HepG2 (cell line): Measurements from ENCODE around the gene MSI2. TPM values are rescaled to one million over a fixed set of nuclear protein-coding genes. Genes with fewer than 3 reads are reported as not detected.

ENCODE experiments used
- ATAC-seq: fragments of 200-7000 bp; cut with Tn5 transposase; 3 replicates; pipeline ENCODE4 v1.9.1; 2020; ENCODE audit warnings: mild to moderate bottlenecking, moderate library complexity
- BruUV-seq: library from RNA; stranded (reverse); fragments of 400-500 nt; replicated peaks from 2 replicates; lab custom pipeline; 2021; lab: Mats Ljungman, UMichigan
- CTCF ChIA-PET: fragments of 300-600 bp; formaldehyde crosslinking; extraction: SDS; loops from one replicate; lab custom pipeline; 2021; ENCODE audit warnings: low total read pairs, inconsistent platforms, low intra/inter-chr PET ratio; lab: Yijun Ruan, JAX
- POLR2A ChIA-PET: fragments of 350-600 bp; sonication (Branson Sonifier 250); formaldehyde crosslinking; loops from one replicate; lab custom pipeline; 2020; ENCODE audit warnings: antibody characterized with exemption, inconsistent platforms; lab: Yijun Ruan, JAX
- DNase-seq: peaks from one replicate; pipeline ENCODE4 v3.0.0-alpha.2; 2015; ENCODE audit warnings: low spot score
- FAIRE-seq: peaks from 3 replicates; lab custom pipeline; 2011; peaks lifted over from hg19 to GRCh38; lab: Jason Lieb, UNC
- H2AFZ ChIP-seq: one replicate; pipeline ENCODE4 v1.6.1; 2011; ENCODE audit warnings: low read length, inconsistent platforms
- H3K27ac ChIP-seq: fragments of 300-600 bp; 3 replicates; pipeline ENCODE4 v1.8.0; 2011; ENCODE audit warnings: mixed run types, mild to moderate bottlenecking, mixed read lengths, low read length, inconsistent platforms; ENCODE audit not compliant: insufficient read depth; ENCODE audit errors: extremely low read length
- H3K27me3 ChIP-seq, 2 experiments: fragments of 200-600 bp in 1 of 2; 2 replicates in 1 of 2; 3 replicates in 1 of 2; pipeline versions ENCODE4 v1.6.0 to v1.8.0; 2011; ENCODE audit warnings: low read length in 2 of 2, mild to moderate bottlenecking in 2 of 2, moderate library complexity in 2 of 2, inconsistent platforms in 1 of 2; ENCODE audit not compliant: insufficient read depth in 2 of 2, control insufficient read depth in 1 of 2
- H3K36me3 ChIP-seq, 2 experiments: fragments of 200-600 bp in 1 of 2; replicated peaks in 1 of 2; 2 replicates in 1 of 2; 3 replicates in 1 of 2; pipeline versions ENCODE4 v1.5.1 to v1.8.0; 2011; ENCODE audit warnings: low read length in 2 of 2, inconsistent platforms in 1 of 2; ENCODE audit not compliant: insufficient read depth in 2 of 2, control insufficient read depth in 1 of 2
- H3K4me1 ChIP-seq: 2 replicates; pipeline ENCODE4 v1.5.1; 2012; ENCODE audit warnings: low read length, inconsistent platforms; ENCODE audit not compliant: insufficient read depth
- H3K4me2 ChIP-seq: 2 replicates; pipeline ENCODE4 v1.6.0; 2011; ENCODE audit warnings: low read depth, low read length, inconsistent platforms
- H3K4me3 ChIP-seq, 3 experiments: fragments of 200-600 bp in 1 of 3; sonication (generic), shearing (Covaris generic) in 1 of 3; replicated peaks in 1 of 3; 2 replicates each; pipeline ENCODE4 v1.5.1; 2011 to 2016; ENCODE audit warnings: low read length in 3 of 3, inconsistent platforms in 2 of 3, low read depth in 2 of 3, mild to moderate bottlenecking in 2 of 3, control low read depth in 1 of 3, mixed read lengths in 1 of 3; ENCODE audit not compliant: insufficient read depth in 1 of 3
- H3K79me2 ChIP-seq: one replicate; pipeline ENCODE4 v1.6.1; 2011; ENCODE audit warnings: low read length, inconsistent platforms; ENCODE audit not compliant: insufficient read depth
- H3K9ac ChIP-seq: 2 replicates; pipeline ENCODE4 v1.6.0; 2011; ENCODE audit warnings: mild to moderate bottlenecking, low read depth, low read length, inconsistent platforms; ENCODE audit not compliant: insufficient read depth
- H3K9me3 ChIP-seq: 2 replicates; pipeline ENCODE4 v1.5.1; 2012; ENCODE audit warnings: mild to moderate bottlenecking, low read length
- H4K20me1 ChIP-seq: 2 replicates; pipeline ENCODE4 v1.6.0; 2011; ENCODE audit warnings: inconsistent platforms, mild to moderate bottlenecking, low read length, moderate library complexity; ENCODE audit not compliant: insufficient read depth
- CHD4 ChIP-seq: fragments of 200-600 bp; sonication (generic); IDR thresholded peaks from 2 replicates; pipeline ENCODE4 v1.7.0; 2017; ENCODE audit warnings: mild to moderate bottlenecking, low read length, borderline replicate concordance
- ETV5 ChIP-seq: IDR thresholded peaks from 2 replicates; pipeline ENCODE4 v1.6.1; 2018; ENCODE audit warnings: missing biosample characterization, missing genetic modification reagents, inconsistent platforms, borderline replicate concordance
- KMT2A ChIP-seq: sonication (generic); formaldehyde crosslinking; IDR thresholded peaks from 2 replicates; pipeline ENCODE4 v1.4.0; 2020; ENCODE audit warnings: missing genetic modification reagents
- MZF1 ChIP-seq: sonication (generic); formaldehyde crosslinking; IDR thresholded peaks from 2 replicates; pipeline ENCODE4 v1.8.1; 2023; ENCODE audit warnings: mild to moderate bottlenecking, missing genetic modification reagents, borderline replicate concordance
- NFE2L1 ChIP-seq: sonication (generic); formaldehyde crosslinking; IDR thresholded peaks from 2 replicates; pipeline ENCODE4 v1.4.0; 2020; ENCODE audit warnings: missing genetic modification reagents, mild to moderate bottlenecking, borderline replicate concordance
- RAD21 ChIP-seq: fragments of 450-650 bp; formaldehyde crosslinking; IDR thresholded peaks from 2 replicates; pipeline ENCODE4 v1.5.0; 2020; ENCODE audit warnings: mild to moderate bottlenecking
- RXRB ChIP-seq: IDR thresholded peaks from 2 replicates; pipeline ENCODE4 v1.6.1; 2016; ENCODE audit warnings: borderline replicate concordance, missing genetic modification reagents, missing compliant biosample characterization
- SMYD3 ChIP-seq: sonication (generic); formaldehyde crosslinking; IDR thresholded peaks from 2 replicates; pipeline ENCODE4 v1.8.1; 2023; ENCODE audit warnings: mild to moderate bottlenecking, missing genetic modification reagents
- SP4 ChIP-seq: sonication (generic); formaldehyde crosslinking; IDR thresholded peaks from 2 replicates; pipeline ENCODE4 v1.8.1; 2023; ENCODE audit warnings: mild to moderate bottlenecking, missing genetic modification reagents
- ZNF138 ChIP-seq: sonication (generic); formaldehyde crosslinking; IDR thresholded peaks from 2 replicates; pipeline ENCODE4 v1.5.0; 2020; ENCODE audit warnings: mild to moderate bottlenecking, low read depth, missing genetic modification reagents
- ZNF333 ChIP-seq: sonication (generic); formaldehyde crosslinking; IDR thresholded peaks from 2 replicates; pipeline ENCODE4 v1.4.0; 2020; ENCODE audit warnings: mild to moderate bottlenecking, missing genetic modification reagents, borderline replicate concordance
- ZNF362 ChIP-seq: sonication (generic); formaldehyde crosslinking; IDR thresholded peaks from 2 replicates; pipeline ENCODE4 v1.4.0; 2020; ENCODE audit warnings: missing genetic modification reagents, mild to moderate bottlenecking, borderline replicate concordance
- ZNF567 ChIP-seq: sonication (generic); formaldehyde crosslinking; IDR thresholded peaks from 2 replicates; pipeline ENCODE4 v1.8.1; 2023; ENCODE audit warnings: mild to moderate bottlenecking, missing genetic modification reagents, borderline replicate concordance
- ZNF598 ChIP-seq: sonication (generic); formaldehyde crosslinking; IDR thresholded peaks from 2 replicates; pipeline ENCODE4 v1.5.1; 2020; ENCODE audit warnings: mild to moderate bottlenecking, missing genetic modification reagents, borderline replicate concordance
- ZNF687 ChIP-seq: sonication (generic); formaldehyde crosslinking; IDR thresholded peaks from 2 replicates; pipeline ENCODE4 v1.5.1; 2020; ENCODE audit warnings: mild to moderate bottlenecking, missing genetic modification reagents, moderate library complexity
- ZNF773 ChIP-seq: sonication (generic); formaldehyde crosslinking; IDR thresholded peaks from 2 replicates; pipeline ENCODE4 v1.4.0; 2020; ENCODE audit warnings: missing genetic modification reagents, borderline replicate concordance
- WGBS: methylation state at CpG from one replicate; pipeline ENCODE4 v1.1.6; 2017; ENCODE audit warnings: low lambda C conversion rate; 5-methylcytosine and 5-hydroxymethylcytosine counted together
- in situ Hi-C: cut with HindIII; loops from 2 replicates; pipeline ENCODE4 v1.10.0; 2017; ENCODE audit warnings: low pct_unique_long_range_greater_than_20kb; ENCODE audit not compliant: extremely low pct_ligation_motif_present
- intact Hi-C: fragments of 100-400 bp; cut with micrococcal nuclease; formaldehyde crosslinking; loops from one replicate; pipeline ENCODE4 v1.10.0; 2022; ENCODE audit not compliant: unreplicated experiment
- polyA plus RNA-seq, 8 experiments: library from polyadenylated mRNA; depleted of rRNA in 3 of 8; stranded (reverse) in 7 of 8; unstranded in 1 of 8; fragments of >200 nt; fragmentation: Illumina TruSeq in 4 of 8; extraction: Trizol in 4 of 8; gene quantifications; 2 replicates each; pipeline versions ENCODE4 v1.2.1 to v1.2.3, GENCODE V29; 2011 to 2016; ENCODE audit warnings: low read depth in 4 of 8, missing spikeins in 1 of 8, mixed read lengths in 1 of 8; ENCODE audit not compliant: insufficient read depth in 1 of 8
- total RNA-seq, 5 experiments: library from RNA; depleted of rRNA; stranded (reverse); fragments of >200 nt; fragmentation: Illumina TruSeq; extraction: Trizol; gene quantifications; 2 replicates each; pipeline ENCODE4 v1.2.3, GENCODE V29; 2016; ENCODE audit warnings: low read depth in 1 of 5
- TF ChIP-seq, protein P1 (sequence below): sonication (generic); formaldehyde crosslinking; IDR thresholded peaks from 2 replicates; pipeline ENCODE4 v1.9.0; 2022; ENCODE audit warnings: missing genetic modification reagents, mild to moderate bottlenecking, borderline replicate concordance

The MSI2 gene
- total and polyA plus RNA-seq, 2 of the 13 experiments (the other 11 are each of a cell fraction or from before 2014, with no cell fraction given), result 77.5 to 78.4 TPM

GRCh38 chr17:57406981-57407286, 150.6 kb downstream of the MSI2 start:
- POLR2A ChIA-PET, result interaction anchor here (0.6 to 3.3 kb wide), 21 partner anchors 17 to 171 kb away, joined by 3 to 24 read pairs (median 5); partner anchors contain the start of gene MSI2
- no peaks in the 10 kb centered on the region for H3K27me3 ChIP-seq
- peaks cover 12 to 36% of the 10 kb centered on the region in 2 experiments for H3K36me3 ChIP-seq
- H3K4me1 ChIP-seq, result peaks cover 91% of the 10 kb centered on the region
- in situ Hi-C loops (no loop called here), intact Hi-C loops (loop anchor here (1.0 to 10.0 kb wide), 5 partner anchors 34 to 165 kb away; no protein-coding TSS in a partner anchor)
- FAIRE-seq (no peak), DNase-seq (no peak), ATAC-seq (no peak)
- 26% methylated on average over 12 of the region's 12 CpGs for WGBS
- peak overlapping the region; percentile 95 for H3K4me2 ChIP-seq
- peaks cover 27% of the 10 kb centered on the region for H3K79me2 ChIP-seq
- peak overlapping the region; percentile 81 for H3K9ac ChIP-seq
- no peaks in the 10 kb centered on the region for H4K20me1 ChIP-seq
- H3K27ac ChIP-seq, result peak overlapping the region; percentile 96
- CTCF ChIA-PET, result interaction anchor here (2.3 kb wide), 1 partner anchor 164 kb away, joined by 10 read pairs; no protein-coding TSS in a partner anchor
- no peak overlapping the region for H2AFZ ChIP-seq
- peak overlapping the region in 1 of 3 experiments; percentile 37; a peak in 1 of 6 replicates for H3K4me3 ChIP-seq
- BruUV-seq, result TSS peak; percentile 97
- H3K9me3 ChIP-seq, result no peaks in the 10 kb centered on the region
- TF ChIP-seq ZNF362 (CRISPR knock-in tag) (no peak), RAD21 (CRISPR knock-in tag) (no peak), SP4 (0 out of 2 replicates have a peak, but pooled peaks have one; percentile 33), ETV5 (no peak), ZNF687 (CRISPR knock-in tag) (peak; percentile 78; the same call in 1 of the 2 replicates), KMT2A (peak; percentile 50; the same call in 1 of the 2 replicates), SMYD3 (CRISPR knock-in tag) (peak; percentile 11; the same call in 1 of the 2 replicates), RXRB (CRISPR knock-in tag) (no peak), ZNF567 (CRISPR knock-in tag) (no peak), ZNF773 (CRISPR knock-in tag) (no peak), ZNF333 (0 out of 2 replicates have a peak, but pooled peaks have one; percentile 52), CHD4 (0 out of 2 replicates have a peak, but pooled peaks have one; percentile 20), ZNF138 (CRISPR knock-in tag) (no peak), ZNF598 (CRISPR knock-in tag) (0 out of 2 replicates have a peak, but pooled peaks have one; percentile 6), MZF1 (CRISPR knock-in tag) (no peak; the same call in 1 of the 2 replicates), NFE2L1 (CRISPR knock-in tag) (no peak)
- TF ChIP-seq, protein P1, sequence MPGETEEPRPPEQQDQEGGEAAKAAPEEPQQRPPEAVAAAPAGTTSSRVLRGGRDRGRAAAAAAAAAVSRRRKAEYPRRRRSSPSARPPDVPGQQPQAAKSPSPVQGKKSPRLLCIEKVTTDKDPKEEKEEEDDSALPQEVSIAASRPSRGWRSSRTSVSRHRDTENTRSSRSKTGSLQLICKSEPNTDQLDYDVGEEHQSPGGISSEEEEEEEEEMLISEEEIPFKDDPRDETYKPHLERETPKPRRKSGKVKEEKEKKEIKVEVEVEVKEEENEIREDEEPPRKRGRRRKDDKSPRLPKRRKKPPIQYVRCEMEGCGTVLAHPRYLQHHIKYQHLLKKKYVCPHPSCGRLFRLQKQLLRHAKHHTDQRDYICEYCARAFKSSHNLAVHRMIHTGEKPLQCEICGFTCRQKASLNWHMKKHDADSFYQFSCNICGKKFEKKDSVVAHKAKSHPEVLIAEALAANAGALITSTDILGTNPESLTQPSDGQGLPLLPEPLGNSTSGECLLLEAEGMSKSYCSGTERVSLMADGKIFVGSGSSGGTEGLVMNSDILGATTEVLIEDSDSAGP (CRISPR knock-in tag), result no peak; the same call in 1 of the 2 replicates
